Activated T-cell treated with anti-CD3 and anti-CD28 coated beads, Interleukin-2, amount 50 U/mL, for 24 hours (primary cell): ENCODE results near the gene TIMMDC1.

Source experiments
- DNase-seq: peaks from one replicate; pipeline ENCODE4 v3.0.0-alpha.2; 2020
- H3K27ac Mint-ChIP-seq: 2 replicates; pipeline ENCODE4 v1.8.0; 2020; ENCODE audit warnings: mild to moderate bottlenecking, mixed read lengths
- H3K27me3 Mint-ChIP-seq: 2 replicates; pipeline ENCODE4 v1.8.0; 2020; ENCODE audit warnings: mixed read lengths
- H3K36me3 Mint-ChIP-seq: 2 replicates; pipeline ENCODE4 v1.8.0; 2020; ENCODE audit warnings: low read depth, mixed read lengths
- H3K4me1 Mint-ChIP-seq: 2 replicates; pipeline ENCODE4 v1.8.0; 2020; ENCODE audit warnings: low read depth, mixed read lengths
- H3K4me3 Mint-ChIP-seq: 2 replicates; pipeline ENCODE4 v1.8.0; 2020; ENCODE audit warnings: mild to moderate bottlenecking, moderate library complexity, mixed read lengths
- H3K9me3 Mint-ChIP-seq: 2 replicates; pipeline ENCODE4 v1.8.0; 2020; ENCODE audit warnings: mixed read lengths

The TIMMDC1 gene, protein sequence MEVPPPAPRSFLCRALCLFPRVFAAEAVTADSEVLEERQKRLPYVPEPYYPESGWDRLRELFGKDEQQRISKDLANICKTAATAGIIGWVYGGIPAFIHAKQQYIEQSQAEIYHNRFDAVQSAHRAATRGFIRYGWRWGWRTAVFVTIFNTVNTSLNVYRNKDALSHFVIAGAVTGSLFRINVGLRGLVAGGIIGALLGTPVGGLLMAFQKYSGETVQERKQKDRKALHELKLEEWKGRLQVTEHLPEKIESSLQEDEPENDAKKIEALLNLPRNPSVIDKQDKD

DNA sequence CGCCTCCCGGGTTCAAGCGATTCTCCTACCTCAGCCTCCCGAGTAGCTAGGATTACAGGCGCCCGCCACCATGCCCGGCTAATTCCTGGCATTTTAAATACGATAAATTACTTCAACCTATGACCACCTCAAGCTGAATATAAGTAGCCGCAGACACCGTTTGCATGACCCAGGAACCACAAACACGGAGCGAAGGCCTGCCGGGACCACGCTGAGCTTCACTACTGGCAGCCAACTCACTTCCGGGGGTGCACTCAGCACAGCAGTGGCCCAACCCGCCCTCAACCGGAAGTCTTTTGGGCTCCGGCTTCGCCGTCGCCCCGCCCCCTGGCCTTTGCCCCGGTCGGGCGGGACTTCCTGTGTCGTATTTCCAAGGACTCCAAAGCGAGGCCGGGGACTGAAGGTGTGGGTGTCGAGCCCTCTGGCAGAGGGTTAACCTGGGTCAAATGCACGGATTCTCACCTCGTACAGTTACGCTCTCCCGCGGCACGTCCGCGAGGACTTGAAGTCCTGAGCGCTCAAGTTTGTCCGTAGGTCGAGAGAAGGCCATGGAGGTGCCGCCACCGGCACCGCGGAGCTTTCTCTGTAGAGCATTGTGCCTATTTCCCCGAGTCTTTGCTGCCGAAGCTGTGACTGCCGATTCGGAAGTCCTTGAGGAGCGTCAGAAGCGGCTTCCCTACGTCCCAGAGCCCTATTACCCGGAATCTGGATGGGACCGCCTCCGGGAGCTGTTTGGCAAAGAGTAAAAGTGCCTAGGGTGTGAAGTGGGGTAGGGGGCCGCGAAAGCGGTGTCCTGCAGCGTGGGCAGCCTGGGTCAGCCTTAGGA lies at the start of gene TIMMDC1:
Gene TIMMDC1, plus strand, starts transcription at position 362 of the 826 bp plus-strand sequence. Its CDS starts 187 bp downstream, at position 549.
- peak; percentile 98 for DNase-seq
- no peaks in the 10 kb centered on the region for H3K9me3 Mint-ChIP-seq
- H3K36me3 Mint-ChIP-seq: peaks cover 52% of the 10 kb centered on the region
- H3K4me1 Mint-ChIP-seq: peaks cover 48% of the 10 kb centered on the region
- peak within 1 kb of the TSS; percentile 97 for H3K4me3 Mint-ChIP-seq
- peak within 1 kb of the TSS; percentile 98 for H3K27ac Mint-ChIP-seq
- no peaks in the 10 kb centered on the region for H3K27me3 Mint-ChIP-seq

DNA sequence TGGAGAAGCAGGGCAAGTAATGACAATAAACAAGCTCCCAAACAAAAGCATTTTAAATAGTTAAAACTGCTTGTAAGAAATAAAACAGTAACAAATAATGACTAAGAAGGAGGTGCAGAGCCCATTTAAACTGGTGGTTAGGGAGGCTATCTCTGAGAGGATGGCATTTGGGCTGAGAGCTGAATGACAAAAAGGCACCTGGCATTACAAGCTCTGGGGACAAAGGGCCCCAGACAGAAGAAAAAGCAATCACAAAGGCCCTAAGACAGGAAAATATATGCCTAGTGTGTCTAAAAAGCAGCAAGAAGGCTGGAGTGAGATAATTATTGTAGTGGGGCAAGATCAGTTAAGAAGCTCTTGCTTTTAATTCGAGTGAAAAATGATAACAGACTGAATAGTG lies 44.5 kb upstream of the TIMMDC1 start:
- Mint-ChIP-seq H3K9me3 (no peaks in the 10 kb centered on the region), H3K4me1 (peaks cover 12% of the 10 kb centered on the region), H3K4me3 (no peak overlapping the region), H3K27me3 (no peaks in the 10 kb centered on the region), H3K36me3 (peaks cover 89% of the 10 kb centered on the region), H3K27ac (no peak overlapping the region)
- no peak for DNase-seq

DNA sequence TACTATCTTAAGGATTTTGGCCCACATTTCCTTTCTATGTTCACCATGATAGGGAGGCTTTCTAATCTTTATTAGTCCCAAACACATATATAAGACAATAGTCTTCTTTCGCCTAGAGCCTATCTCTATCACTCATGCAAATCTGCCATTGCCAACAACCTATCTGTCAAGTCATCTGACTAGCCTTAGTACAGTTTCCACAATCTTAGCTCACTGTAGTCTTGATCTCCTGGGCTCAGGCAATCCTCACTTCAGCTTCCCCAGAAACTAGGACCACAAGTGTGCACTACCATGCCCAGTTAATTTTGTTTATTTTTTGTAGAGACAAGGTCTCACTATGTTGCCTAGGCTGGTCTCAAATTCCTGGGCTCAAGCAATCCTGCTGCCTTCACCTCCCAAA lies 41.9 kb upstream of the TIMMDC1 start:
- Mint-ChIP-seq H3K27ac (no peak overlapping the region), H3K36me3 (peaks cover 91% of the 10 kb centered on the region), H3K27me3 (no peaks in the 10 kb centered on the region), H3K4me3 (no peak overlapping the region), H3K4me1 (peaks cover 30% of the 10 kb centered on the region), H3K9me3 (no peaks in the 10 kb centered on the region)
- no peak for DNase-seq

DNA sequence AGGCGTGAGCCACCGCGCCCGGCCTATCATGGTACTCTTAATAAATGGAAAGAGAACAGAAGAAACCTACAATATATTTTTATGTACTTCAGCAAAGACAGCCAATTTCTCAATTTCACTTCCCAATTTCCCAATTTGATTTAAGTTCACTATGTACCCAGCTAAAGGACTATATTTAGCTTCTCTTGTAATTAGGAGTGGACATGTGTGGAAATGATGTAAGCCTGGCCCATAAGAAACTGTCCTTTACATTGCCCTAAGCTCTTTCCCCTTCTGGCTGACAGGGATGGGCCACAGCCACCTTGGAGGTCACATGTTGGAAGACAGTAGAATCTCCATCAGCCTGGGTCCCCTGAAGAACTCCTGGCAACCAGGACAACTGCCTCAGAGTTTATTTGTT lies 41.1 kb upstream of the TIMMDC1 start:
- Mint-ChIP-seq H3K27me3 (no peaks in the 10 kb centered on the region), H3K9me3 (no peaks in the 10 kb centered on the region), H3K36me3 (peaks cover 92% of the 10 kb centered on the region), H3K27ac (no peak overlapping the region), H3K4me1 (peaks cover 38% of the 10 kb centered on the region), H3K4me3 (no peak overlapping the region)
- no peak for DNase-seq

DNA sequence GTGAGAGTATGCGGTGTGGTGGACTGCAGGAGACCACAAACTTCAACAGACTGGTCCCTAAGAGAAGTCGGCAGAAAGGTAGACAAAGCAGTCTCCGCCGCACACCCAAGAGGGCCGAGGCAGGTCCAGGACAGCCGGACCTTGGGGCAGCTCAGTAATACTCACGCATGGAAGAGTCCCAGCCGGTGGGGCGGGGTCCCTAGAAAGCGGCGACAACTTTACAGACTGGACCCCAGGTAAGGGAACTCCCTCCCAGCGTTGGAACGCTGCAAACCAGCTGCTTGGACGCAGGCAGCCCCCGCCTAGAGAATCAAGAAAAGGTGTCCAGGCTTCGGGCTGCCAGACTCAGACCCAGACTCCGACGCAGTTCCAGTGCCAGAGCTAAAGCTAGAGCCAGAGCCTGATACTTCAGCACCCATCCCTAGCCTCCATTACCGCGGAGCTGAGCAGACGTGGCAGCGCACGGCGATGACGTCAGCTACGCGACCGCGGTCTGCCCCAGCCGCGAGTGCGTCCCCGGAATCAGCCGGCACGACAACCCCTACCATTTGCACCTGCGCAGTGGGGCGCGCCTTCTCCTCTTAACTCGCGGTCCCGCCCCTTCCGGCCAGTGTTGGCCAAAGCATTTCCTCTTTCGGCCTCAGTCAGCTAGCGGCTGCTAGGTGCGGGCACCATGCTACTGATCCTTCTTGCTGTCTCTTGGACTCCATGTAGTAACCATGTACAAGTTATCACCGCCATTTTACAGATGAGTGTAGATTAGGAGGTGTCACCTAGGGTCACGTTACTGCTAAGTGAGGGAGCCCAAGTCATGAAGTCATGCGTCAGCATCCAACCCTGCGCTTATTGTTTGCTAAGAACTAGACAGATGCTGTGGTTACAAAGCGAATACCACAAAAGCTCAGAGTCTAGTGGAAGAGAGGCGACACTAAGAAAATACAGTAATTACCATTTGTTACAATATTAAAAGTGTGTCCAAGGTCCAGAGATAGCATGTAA lies 34.9 kb upstream of the TIMMDC1 start, which contains the start of gene TMEM39A:
Gene TMEM39A, minus strand, starts transcription at position 445 of the 999 bp plus-strand sequence. CDS start 1,541 bp downstream, outside the sequence.
- peaks cover 47% of the 10 kb centered on the region for H3K4me1 Mint-ChIP-seq
- H3K27me3 Mint-ChIP-seq: no peaks in the 10 kb centered on the region
- DNase-seq: peak; percentile 99
- peak within 1 kb of the TSS; percentile 98 for H3K4me3 Mint-ChIP-seq
- H3K9me3 Mint-ChIP-seq: no peaks in the 10 kb centered on the region
- H3K36me3 Mint-ChIP-seq: peaks cover 47% of the 10 kb centered on the region
- H3K27ac Mint-ChIP-seq: peak within 1 kb of the TSS; percentile 98

DNA sequence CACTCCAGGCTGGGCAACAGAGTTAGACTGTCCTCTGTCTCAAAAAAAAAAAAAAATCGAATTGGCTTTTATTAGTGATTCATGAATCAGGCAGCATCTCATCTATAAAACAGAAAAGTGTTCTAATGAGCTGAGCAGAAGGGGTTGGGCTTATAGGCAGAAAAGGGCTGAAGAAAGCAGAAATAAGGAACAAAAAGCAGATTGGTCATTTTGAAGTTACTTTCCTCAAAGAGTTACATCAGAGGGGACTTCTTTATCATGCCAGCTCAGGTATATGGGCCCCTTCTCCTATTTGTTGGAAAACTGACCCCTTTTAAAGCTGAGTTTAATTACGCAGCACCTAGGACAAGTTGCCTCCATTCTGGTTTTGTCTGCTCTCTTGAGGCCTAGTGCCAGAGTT lies 30.3 kb upstream of the TIMMDC1 start:
- no peak for DNase-seq
- peaks cover 44% of the 10 kb centered on the region for H3K36me3 Mint-ChIP-seq

DNA sequence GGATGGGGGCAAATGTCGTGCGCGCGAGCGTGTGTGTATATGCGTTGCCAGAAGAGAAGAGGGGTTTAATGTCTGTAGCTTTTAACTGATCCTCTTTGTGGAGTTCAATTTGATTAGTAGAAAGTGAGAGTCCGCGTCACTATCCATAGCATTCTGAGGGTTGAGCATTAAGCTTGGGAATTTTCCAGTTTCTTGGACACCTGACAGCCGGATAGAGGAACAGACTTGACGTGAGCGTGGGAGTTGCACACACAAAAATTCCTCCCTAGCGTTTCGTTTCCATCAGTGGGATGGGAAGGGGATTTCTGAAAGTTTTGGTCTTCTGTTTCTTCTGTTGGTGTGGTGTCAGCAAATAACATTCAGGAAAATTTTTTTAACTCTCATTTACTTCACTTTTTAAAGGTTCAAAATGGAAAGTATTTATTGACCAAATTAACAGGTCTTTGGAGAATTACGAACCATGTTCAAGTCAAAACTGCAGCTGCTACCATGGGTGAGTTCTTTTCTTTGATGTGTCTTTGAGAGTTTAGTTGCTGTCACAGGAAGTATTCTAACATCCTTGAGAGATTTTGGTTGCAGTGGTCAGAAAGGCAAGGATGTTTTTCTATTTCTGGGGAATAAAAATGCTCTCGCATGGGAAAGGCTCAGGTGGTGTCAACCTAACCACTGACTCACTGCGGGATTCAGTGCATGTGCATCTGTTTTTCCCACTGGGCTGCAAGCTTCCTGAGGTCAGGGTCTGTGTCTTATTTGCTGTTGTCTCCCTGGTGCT lies 28.7 kb upstream of the TIMMDC1 start:
- Mint-ChIP-seq H3K27ac (peak overlapping the region; percentile 95), H3K27me3 (no peaks in the 10 kb centered on the region), H3K36me3 (peaks cover 44% of the 10 kb centered on the region), H3K9me3 (no peaks in the 10 kb centered on the region), H3K4me1 (peaks cover 34% of the 10 kb centered on the region), H3K4me3 (peak overlapping the region; percentile 88)
- DNase-seq: no peak

More for the DNA sequence above, 30.3 kb upstream of the TIMMDC1 start:
- Mint-ChIP-seq H3K4me1 (peaks cover 43% of the 10 kb centered on the region), H3K9me3 (no peaks in the 10 kb centered on the region), H3K27ac (peak overlapping the region; percentile 95), H3K4me3 (peak overlapping the region; percentile 88), H3K27me3 (no peaks in the 10 kb centered on the region)

DNA sequence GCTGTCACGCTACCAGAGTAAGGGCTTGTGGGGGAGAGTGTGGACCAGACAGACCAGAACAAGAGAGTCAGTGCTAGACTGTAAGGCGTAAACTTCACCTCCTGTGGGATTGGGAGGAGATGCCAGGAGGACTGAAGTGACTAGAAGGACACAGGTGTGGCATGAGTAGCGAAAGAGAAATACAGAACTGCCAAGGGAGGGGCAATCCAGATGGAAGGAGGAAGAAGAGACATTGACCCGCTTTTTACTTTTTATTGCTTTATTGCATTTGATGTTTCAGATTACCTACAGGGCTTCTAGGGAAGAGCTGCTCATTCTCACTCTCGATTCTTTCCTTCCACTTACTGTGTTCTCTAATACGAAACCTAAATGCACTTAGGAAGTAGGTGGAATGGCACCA lies 27.5 kb upstream of the TIMMDC1 start:
- Mint-ChIP-seq H3K4me3 (peak overlapping the region; percentile 88), H3K4me1 (peaks cover 34% of the 10 kb centered on the region), H3K27me3 (no peaks in the 10 kb centered on the region), H3K9me3 (no peaks in the 10 kb centered on the region), H3K27ac (no peak overlapping the region), H3K36me3 (peaks cover 50% of the 10 kb centered on the region)
- no peak for DNase-seq

DNA sequence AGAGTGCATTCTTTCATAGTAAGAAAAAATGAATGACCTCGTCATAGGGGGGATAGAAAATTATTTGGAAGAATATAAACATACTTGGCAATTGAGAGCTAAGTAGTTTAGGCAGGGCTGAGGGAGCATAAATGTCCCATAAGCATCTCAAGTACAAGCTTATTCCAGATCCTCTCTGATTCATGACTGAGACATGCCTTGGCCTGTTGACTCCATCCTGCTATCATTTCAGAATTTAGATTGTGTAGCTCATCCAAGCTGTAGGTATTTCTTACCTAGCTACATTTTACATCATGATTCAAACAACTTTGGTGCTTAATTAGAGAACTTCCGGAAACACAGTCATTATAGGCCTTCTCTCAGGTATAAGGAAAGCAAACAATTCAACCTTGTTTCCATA lies 17.3 kb upstream of the TIMMDC1 start:
- Mint-ChIP-seq H3K36me3 (peaks cover 81% of the 10 kb centered on the region), H3K9me3 (no peaks in the 10 kb centered on the region), H3K4me1 (no peaks in the 10 kb centered on the region), H3K27me3 (no peaks in the 10 kb centered on the region), H3K4me3 (no peak overlapping the region), H3K27ac (no peak overlapping the region)
- DNase-seq: no peak

DNA sequence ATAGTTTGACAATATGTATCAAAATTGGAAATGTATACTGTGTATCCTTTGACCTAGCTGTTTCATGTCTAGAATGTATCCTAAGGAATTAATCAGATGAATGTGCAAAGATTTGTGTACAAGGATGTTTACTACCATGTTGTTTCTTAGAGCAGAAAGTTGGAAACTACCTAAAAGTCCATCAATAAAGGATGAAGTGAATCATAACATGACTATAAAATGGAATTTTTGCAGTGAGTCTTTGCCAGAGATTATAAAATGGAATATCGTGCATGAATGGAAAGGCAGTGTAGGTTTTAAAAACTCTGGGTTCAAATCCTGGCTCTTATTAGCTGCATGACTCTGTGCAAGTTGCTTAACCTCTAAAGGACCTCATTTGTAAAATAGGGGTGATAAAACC lies 15.2 kb upstream of the TIMMDC1 start:
- peaks cover 80% of the 10 kb centered on the region for H3K36me3 Mint-ChIP-seq
- H3K27me3 Mint-ChIP-seq: no peaks in the 10 kb centered on the region
- H3K27ac Mint-ChIP-seq: no peak overlapping the region
- H3K4me1 Mint-ChIP-seq: no peaks in the 10 kb centered on the region
- no peak overlapping the region for H3K4me3 Mint-ChIP-seq
- no peaks in the 10 kb centered on the region for H3K9me3 Mint-ChIP-seq
- DNase-seq: no peak

DNA sequence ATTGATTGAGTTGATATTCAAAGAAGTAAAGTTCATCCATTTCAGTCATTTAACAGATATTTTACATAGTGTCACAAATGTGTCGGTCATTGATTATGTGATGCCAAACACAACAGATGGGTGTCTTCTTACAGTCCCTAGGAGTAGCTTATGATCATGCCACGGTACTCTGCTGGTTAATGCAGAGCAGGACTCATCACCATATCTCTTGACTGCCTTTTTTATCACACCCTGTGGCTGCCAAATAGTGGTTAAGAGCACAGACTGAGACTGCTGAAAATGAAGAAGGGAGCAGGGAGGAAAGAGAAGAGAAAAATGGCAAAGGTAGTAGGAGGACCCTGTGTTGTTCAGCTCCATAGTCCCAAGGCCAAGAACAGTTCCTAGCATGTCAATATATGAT lies 12.8 kb upstream of the TIMMDC1 start:
- Mint-ChIP-seq H3K4me3 (no peak overlapping the region), H3K36me3 (peaks cover 84% of the 10 kb centered on the region), H3K27ac (no peak overlapping the region), H3K27me3 (no peaks in the 10 kb centered on the region), H3K9me3 (no peaks in the 10 kb centered on the region), H3K4me1 (peaks cover 2% of the 10 kb centered on the region)
- DNase-seq: no peak

DNA sequence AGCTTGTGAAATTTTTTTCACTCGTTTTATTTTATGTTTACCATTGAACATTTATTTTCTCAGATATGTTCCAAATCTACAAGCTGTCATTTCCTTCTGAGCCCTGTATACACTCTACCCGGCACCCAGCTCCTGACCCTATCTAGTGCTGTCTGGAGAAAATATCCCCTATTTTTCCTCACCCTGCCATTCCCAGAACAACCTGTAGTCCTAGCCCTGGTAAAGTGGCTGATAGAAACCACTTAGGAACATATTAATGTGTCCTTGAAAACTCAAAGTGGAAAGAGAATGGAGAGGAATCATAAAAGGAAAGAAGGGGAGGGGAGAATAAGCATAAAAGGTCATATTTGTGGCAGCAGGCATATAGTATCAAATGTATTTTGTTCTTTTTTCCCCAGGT lies 8.2 kb upstream of the TIMMDC1 start:
- Mint-ChIP-seq H3K27ac (peak overlapping the region; percentile 64), H3K27me3 (no peaks in the 10 kb centered on the region), H3K4me3 (no peak overlapping the region), H3K9me3 (no peaks in the 10 kb centered on the region), H3K36me3 (peaks cover 82% of the 10 kb centered on the region), H3K4me1 (peaks cover 20% of the 10 kb centered on the region)
- DNase-seq: no peak

DNA sequence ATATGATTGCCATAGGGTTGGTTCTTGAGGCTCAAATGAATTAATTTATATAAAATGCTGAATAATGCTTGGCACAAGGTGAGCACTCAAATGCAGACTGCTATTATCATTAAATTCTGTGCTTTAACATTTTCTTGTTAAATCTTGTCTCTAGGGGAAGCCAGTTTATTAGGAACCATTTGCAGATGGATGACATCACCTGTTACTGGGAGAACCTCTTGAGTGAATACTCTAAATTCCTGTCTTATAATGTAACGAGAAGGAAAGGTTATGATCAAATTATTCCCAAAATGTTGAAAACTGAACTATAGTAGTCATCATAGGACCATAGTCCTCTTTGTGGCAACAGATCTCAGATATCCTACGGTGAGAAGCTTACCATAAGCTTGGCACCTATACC lies 6.2 kb upstream of the TIMMDC1 start:
- Mint-ChIP-seq H3K4me3 (no peak overlapping the region), H3K4me1 (peaks cover 26% of the 10 kb centered on the region), H3K36me3 (peaks cover 62% of the 10 kb centered on the region), H3K27me3 (no peaks in the 10 kb centered on the region), H3K27ac (no peak overlapping the region), H3K9me3 (no peaks in the 10 kb centered on the region)
- DNase-seq: no peak
